NCI-H510A (cell line): ENCODE measurements around the gene PKDREJ.
"Not testable (repeated sequence)": the region's sequence is repeated elsewhere in the genome, so short reads cannot be mapped to it uniquely, and the experiment has no call there.

ENCODE experiments used
- DNase-seq: peaks from one replicate; lab custom pipeline; 2025; lab: John Stamatoyannopoulos, UW

PKDREJ gene

GRCh38 chr22:46288846-46289243, 25.7 kb upstream of the PKDREJ start:
- DNase-seq, result no peak

- DNase-seq, result no peak
Observed at GRCh38 chr22:46287873-46288751, 25.0 kb upstream of the PKDREJ start.

- no peak for DNase-seq
Observed at GRCh38 chr22:46286941-46287872, 24.1 kb upstream of the PKDREJ start.

GRCh38 chr22:46286006-46286405, 22.9 kb upstream of the PKDREJ start:
- DNase-seq, result no peak

- no peak for DNase-seq
Observed at GRCh38 chr22:46281866-46282678, 18.9 kb upstream of the PKDREJ start.

- no peak for DNase-seq
Observed at GRCh38 chr22:46280999-46281623, 18.0 kb upstream of the PKDREJ start.

- no peak for DNase-seq
Observed at GRCh38 chr22:46280063-46280817, 17.1 kb upstream of the PKDREJ start.

GRCh38 chr22:46278656-46279645, 15.8 kb upstream of the PKDREJ start:
- no peak for DNase-seq

- DNase-seq, result no peak
Observed at GRCh38 chr22:46276563-46276962, 13.4 kb upstream of the PKDREJ start.

- DNase-seq, result no peak
Observed at GRCh38 chr22:46275455-46276122, 12.4 kb upstream of the PKDREJ start.

- no peak for DNase-seq
Observed at GRCh38 chr22:46274381-46274780, 11.2 kb upstream of the PKDREJ start.

GRCh38 chr22:46273432-46274148, 10.4 kb upstream of the PKDREJ start:
- DNase-seq, result no peak

- DNase-seq, result no peak
Observed at GRCh38 chr22:46272762-46273431, 9.8 kb upstream of the PKDREJ start.

GRCh38 chr22:46272196-46272595, 9.1 kb upstream of the PKDREJ start:
- no peak for DNase-seq

- DNase-seq, result no peak
Observed at GRCh38 chr22:46269564-46269963, 6.4 kb upstream of the PKDREJ start.

GRCh38 chr22:46267431-46268279, 4.5 kb upstream of the PKDREJ start, which contains the start of gene TTC38:
Gene TTC38 (plus strand): TSS chr22:46268008. CDS start chr22:46268040, 32 bp downstream.
- no peak for DNase-seq

GRCh38 chr22:46265627-46266026, 2.5 kb upstream of the PKDREJ start:
- DNase-seq, result not testable (repeated sequence)
